Uterus (tissue), 2 donors: Measurements from ENCODE around the gene AKT1.

Experiments
- POLR2A ChIP-seq, 2 donors: fragments of 450-650 bp; IDR thresholded peaks; one replicate each; pipeline ENCODE4 v1.6.1; 2016; ENCODE audit warnings: antibody characterized with exemption in 2 of 2, mild to moderate bottlenecking in 1 of 2, moderate library complexity in 1 of 2
- TF ChIP-seq, protein P1 (sequence below), 4 experiments: fragments of 200-600 bp in 2 of 4; fragments of 450-650 bp in 2 of 4; sonication (generic) in 2 of 4; IDR thresholded peaks; one replicate each; pipeline ENCODE4 v1.5.1; 2016 to 2019; ENCODE audit warnings: antibody characterized with exemption in 4 of 4, mild to moderate bottlenecking in 2 of 4, moderate library complexity in 1 of 4

DNA sequence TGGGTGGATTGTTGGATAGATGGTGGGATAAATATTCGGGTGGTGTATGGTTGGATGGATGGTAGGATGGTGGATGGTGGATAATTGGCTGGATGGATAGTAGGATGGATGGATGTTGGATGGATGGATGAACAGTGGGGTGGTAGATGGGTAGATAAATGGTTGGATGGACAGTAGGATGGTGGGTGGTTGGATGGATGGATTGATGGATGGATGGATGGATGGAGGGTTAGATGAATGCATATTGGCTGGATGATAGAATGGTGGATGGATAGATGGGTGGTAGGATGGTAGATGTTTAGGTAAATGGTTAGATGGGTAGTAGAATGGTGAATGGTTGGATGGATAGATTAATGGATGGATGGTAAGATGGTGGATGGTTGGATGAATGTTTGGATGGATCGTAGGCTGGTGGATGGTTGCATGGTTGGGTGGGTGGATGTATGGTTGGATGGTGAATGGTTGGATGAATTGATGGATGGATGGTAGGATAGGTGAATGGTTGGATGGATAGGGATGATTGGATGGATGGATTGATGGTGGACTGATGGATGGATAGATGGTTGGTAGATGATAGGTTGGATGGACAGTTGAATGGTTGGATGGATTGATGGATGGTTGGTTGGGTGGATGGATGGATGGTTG, 28.9 kb upstream of the AKT1 start:
- TF ChIP-seq, protein P1, sequence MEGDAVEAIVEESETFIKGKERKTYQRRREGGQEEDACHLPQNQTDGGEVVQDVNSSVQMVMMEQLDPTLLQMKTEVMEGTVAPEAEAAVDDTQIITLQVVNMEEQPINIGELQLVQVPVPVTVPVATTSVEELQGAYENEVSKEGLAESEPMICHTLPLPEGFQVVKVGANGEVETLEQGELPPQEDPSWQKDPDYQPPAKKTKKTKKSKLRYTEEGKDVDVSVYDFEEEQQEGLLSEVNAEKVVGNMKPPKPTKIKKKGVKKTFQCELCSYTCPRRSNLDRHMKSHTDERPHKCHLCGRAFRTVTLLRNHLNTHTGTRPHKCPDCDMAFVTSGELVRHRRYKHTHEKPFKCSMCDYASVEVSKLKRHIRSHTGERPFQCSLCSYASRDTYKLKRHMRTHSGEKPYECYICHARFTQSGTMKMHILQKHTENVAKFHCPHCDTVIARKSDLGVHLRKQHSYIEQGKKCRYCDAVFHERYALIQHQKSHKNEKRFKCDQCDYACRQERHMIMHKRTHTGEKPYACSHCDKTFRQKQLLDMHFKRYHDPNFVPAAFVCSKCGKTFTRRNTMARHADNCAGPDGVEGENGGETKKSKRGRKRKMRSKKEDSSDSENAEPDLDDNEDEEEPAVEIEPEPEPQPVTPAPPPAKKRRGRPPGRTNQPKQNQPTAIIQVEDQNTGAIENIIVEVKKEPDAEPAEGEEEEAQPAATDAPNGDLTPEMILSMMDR (IDR thresholded peaks at IDR 0.05), result no peak
- no peak for TF ChIP-seq POLR2A (IDR thresholded peaks at IDR 0.05)
